AG09309 (cell line): Measurements from ENCODE around the gene NXPH1.

ENCODE experiments used
- DNase-seq: peaks from one replicate; pipeline ENCODE4 v3.0.0-alpha.2; 2010; ENCODE audit warnings: low read depth
- H3K4me3 ChIP-seq: 2 replicates; pipeline ENCODE4 v1.5.1; 2011; ENCODE audit warnings: mild to moderate bottlenecking, low read depth, low read length, moderate library complexity; ENCODE audit not compliant: control insufficient read depth
- CTCF ChIP-seq: IDR thresholded peaks from 2 replicates; pipeline ENCODE4 v1.5.1; 2011; ENCODE audit warnings: mild to moderate bottlenecking, low read depth, low read length, inconsistent platforms; ENCODE audit not compliant: insufficient read depth, control insufficient read depth; ENCODE audit errors: missing control alignments

The NXPH1 gene

GRCh38 chr7:8742837-8743236, 309.4 kb downstream of the NXPH1 start:
- no peak overlapping the region for H3K4me3 ChIP-seq
- no peak for TF ChIP-seq CTCF
- no peak for DNase-seq

GRCh38 chr7:8747338-8747737, 313.9 kb downstream of the NXPH1 start:
- no peak for DNase-seq
- TF ChIP-seq CTCF, result no peak
- H3K4me3 ChIP-seq, result no peak overlapping the region

GRCh38 chr7:8751557-8752231, 318.3 kb downstream of the NXPH1 start:
- no peak for DNase-seq
- no peak for TF ChIP-seq CTCF

GRCh38 chr7:8753355-8753754, 319.9 kb downstream of the NXPH1 start:
- no peak for DNase-seq
- H3K4me3 ChIP-seq, result no peak overlapping the region
- no peak for TF ChIP-seq CTCF

More at GRCh38 chr7:8751557-8752231, 318.3 kb downstream of the NXPH1 start:
- H3K4me3 ChIP-seq, result no peak overlapping the region

GRCh38 chr7:8761731-8762130, 328.3 kb downstream of the NXPH1 start:
- DNase-seq, result no peak
- TF ChIP-seq CTCF, result no peak
- H3K4me3 ChIP-seq, result no peak overlapping the region

GRCh38 chr7:8762803-8763202, 329.4 kb downstream of the NXPH1 start:
- no peak for TF ChIP-seq CTCF
- H3K4me3 ChIP-seq, result no peak overlapping the region
- DNase-seq, result no peak
